ENCODE results near the gene CRELD1. TPM values are rescaled to one million over a fixed set of nuclear protein-coding genes. Genes with fewer than 3 reads are reported as not detected.

CRELD1 gene
- total and polyA plus RNA-seq, 10 of the 15 experiments (the other 5 are each of a cell fraction or from before 2014, with no cell fraction given): 1.3 to 15.9 (median 8.8) TPM

DNA sequence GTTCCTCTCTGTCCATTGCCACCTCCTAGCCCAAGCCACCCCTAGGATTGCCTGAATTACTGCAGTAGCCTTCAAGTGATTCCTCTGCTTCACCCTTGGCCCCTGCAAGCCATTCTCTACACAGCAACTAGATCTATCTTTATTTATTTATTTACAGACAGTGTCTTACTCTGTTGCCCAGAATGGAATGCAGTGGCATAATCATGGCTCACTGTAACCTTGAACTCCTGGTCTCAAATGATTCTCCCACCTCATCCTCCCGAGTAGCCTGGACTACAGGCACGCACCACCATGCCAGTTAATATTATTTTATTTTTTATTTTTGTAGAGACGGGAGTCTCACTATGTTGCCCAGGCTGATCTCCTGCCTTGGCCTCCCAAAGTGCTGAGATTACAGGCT lies 45.1 kb upstream of the CRELD1 start (continued):
- no peak for TF ChIP-seq FOS (IDR thresholded peaks at IDR 0.05; ENCODE audit: borderline replicate concordance, extremely low read depth, insufficient read length)

DNA sequence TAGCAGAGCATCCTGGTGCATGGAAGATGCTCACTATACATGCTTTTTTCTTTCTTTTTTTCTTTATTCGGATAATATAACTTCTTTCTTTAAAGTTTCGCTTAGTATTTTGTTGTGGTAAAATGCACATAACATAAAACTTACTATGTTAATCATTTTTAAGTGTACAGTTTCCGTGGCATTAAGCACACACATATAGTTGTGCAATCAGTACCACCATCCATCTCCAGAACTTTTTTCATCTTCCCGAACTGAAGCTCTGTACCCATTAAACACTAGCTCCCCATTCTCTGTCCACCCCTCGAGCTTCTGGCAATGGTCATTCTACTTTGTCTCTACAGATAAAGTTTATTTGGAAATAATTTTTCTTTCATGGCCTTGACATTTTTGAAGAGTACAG lies 44.2 kb upstream of the CRELD1 start:
- no peaks in the 10 kb centered on the region for H4K20me1 ChIP-seq (ENCODE audit: control insufficient read depth, insufficient read depth)
- WGBS (ENCODE audit: insufficient coverage, insufficient replicate concordance, low lambda C conversion rate, missing lambda C conversion rate): 68% methylated on average over 5 of the region's 5 CpGs
- SMC1A ChIA-PET (ENCODE audit: uncharacterized antibody, unreplicated experiment): interaction anchor here (0.6 to 1.7 kb wide), 5 partner anchors 13 to 799 kb away, joined by 3 to 7 read pairs (median 4); partner anchors contain the start of genes CRELD1 and IL17RE
- RAD21 ChIA-PET (ENCODE audit: unreplicated experiment): interaction anchor here (0.9 to 1.3 kb wide), 2 partner anchors 9 to 22 kb away, joined by 4 to 5 read pairs; partner anchors contain the start of gene CIDEC
- ATAC-seq (no peak), FAIRE-seq (no peak), DNase-seq (ENCODE audit: low read depth, low spot score) (no peak)
- CTCF ChIA-PET: interaction anchor here (1.1 to 3.1 kb wide), 2 partner anchors 27 to 42 kb away, joined by 3 to 28 read pairs; partner anchors contain the start of genes CRELD1 and IL17RC
- H3K4me2 ChIP-seq (ENCODE audit: control insufficient read depth, insufficient read depth): no peak overlapping the region
- peaks cover 34% of the 10 kb centered on the region for H3K79me2 ChIP-seq (ENCODE audit: control insufficient read depth, insufficient read depth, low read length)
- TF ChIP-seq, protein P1, sequence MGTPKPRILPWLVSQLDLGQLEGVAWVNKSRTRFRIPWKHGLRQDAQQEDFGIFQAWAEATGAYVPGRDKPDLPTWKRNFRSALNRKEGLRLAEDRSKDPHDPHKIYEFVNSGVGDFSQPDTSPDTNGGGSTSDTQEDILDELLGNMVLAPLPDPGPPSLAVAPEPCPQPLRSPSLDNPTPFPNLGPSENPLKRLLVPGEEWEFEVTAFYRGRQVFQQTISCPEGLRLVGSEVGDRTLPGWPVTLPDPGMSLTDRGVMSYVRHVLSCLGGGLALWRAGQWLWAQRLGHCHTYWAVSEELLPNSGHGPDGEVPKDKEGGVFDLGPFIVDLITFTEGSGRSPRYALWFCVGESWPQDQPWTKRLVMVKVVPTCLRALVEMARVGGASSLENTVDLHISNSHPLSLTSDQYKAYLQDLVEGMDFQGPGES (IDR thresholded peaks at IDR 0.05): no peak
- no peak for TF ChIP-seq IKZF1 (conservative IDR thresholded peaks at IDR 0.05)
- TF ChIP-seq IKZF2 (IDR thresholded peaks at IDR 0.05): no peak
- no peak for TF ChIP-seq POLR2AphosphoS2 (IDR thresholded peaks at IDR 0.05; ENCODE audit: low read depth, low read length)
- TF ChIP-seq, protein P2, sequence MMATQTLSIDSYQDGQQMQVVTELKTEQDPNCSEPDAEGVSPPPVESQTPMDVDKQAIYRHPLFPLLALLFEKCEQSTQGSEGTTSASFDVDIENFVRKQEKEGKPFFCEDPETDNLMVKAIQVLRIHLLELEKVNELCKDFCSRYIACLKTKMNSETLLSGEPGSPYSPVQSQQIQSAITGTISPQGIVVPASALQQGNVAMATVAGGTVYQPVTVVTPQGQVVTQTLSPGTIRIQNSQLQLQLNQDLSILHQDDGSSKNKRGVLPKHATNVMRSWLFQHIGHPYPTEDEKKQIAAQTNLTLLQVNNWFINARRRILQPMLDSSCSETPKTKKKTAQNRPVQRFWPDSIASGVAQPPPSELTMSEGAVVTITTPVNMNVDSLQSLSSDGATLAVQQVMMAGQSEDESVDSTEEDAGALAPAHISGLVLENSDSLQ (IDR thresholded peaks at IDR 0.05): no peak
- TF ChIP-seq SREBF2 (IDR thresholded peaks at IDR 0.05; ENCODE audit: low read length): no peak
- no peak for TF ChIP-seq CHD4 (IDR thresholded peaks at IDR 0.05)
- no peak for TF ChIP-seq HDGF (IDR thresholded peaks at IDR 0.05)
- TF ChIP-seq FOXM1 (IDR thresholded peaks at IDR 0.05; ENCODE audit: low read depth, low read length): no peak
- no peak for TF ChIP-seq POU2F2 (IDR thresholded peaks at IDR 0.05; ENCODE audit: borderline replicate concordance, low read depth, low read length)
- TF ChIP-seq CHD2 (IDR thresholded peaks at IDR 0.05; ENCODE audit: borderline replicate concordance, low read depth, low read length): no peak
- TF ChIP-seq EP300 (IDR thresholded peaks at IDR 0.05; ENCODE audit: borderline replicate concordance in 1 of 2, control insufficient read depth in 1 of 2, low read depth in 2 of 2, low read length in 2 of 2): no peak
- no peak for TF ChIP-seq WRNIP1 (IDR thresholded peaks at IDR 0.05; ENCODE audit: borderline replicate concordance, low read depth, low read length)
- no peak for TF ChIP-seq JUND (IDR thresholded peaks at IDR 0.05; ENCODE audit: low read depth, low read length)
- no peak for TF ChIP-seq EGR1 (IDR thresholded peaks at IDR 0.05; ENCODE audit: borderline replicate concordance in 1 of 2, low read depth in 2 of 2, low read length in 2 of 2)
- POLR2A ChIA-PET: interaction anchor here (0.6 to 3.4 kb wide), 3 partner anchors 10 to 58 kb away, joined by 3 to 35 read pairs (median 4); partner anchors contain the start of gene CIDEC
- no peak overlapping the region for H3K27ac ChIP-seq (ENCODE audit: control insufficient read depth, insufficient read depth)
- intact Hi-C loops (cut with micrococcal nuclease; ENCODE audit: unreplicated experiment) (no loop called here), in situ Hi-C loops (cut with MboI) (no loop called here)
- no peak overlapping the region for H3K4me3 ChIP-seq
- H3K9ac ChIP-seq (ENCODE audit: control insufficient read depth, insufficient read depth, low read length): no peak overlapping the region
- no peak overlapping the region for H2AFZ ChIP-seq (ENCODE audit: control insufficient read depth, low read depth, low read length)
- no peaks in the 10 kb centered on the region for H3K4me1 ChIP-seq (ENCODE audit: control insufficient read depth, insufficient read depth, low read length)
- H3K9me3 ChIP-seq (replicated peaks; ENCODE audit: control insufficient read depth, insufficient read depth, low read length): no peaks in the 10 kb centered on the region; the same call in 2 of the 3 replicates
- H3K27me3 ChIP-seq (replicated peaks in 1 of 2; ENCODE audit: control insufficient read depth in 2 of 2, insufficient read depth in 2 of 2, low read length in 1 of 2): no peaks in the 10 kb centered on the region
- peaks cover 2 to 12% of the 10 kb centered on the region in 2 experiments for H3K36me3 ChIP-seq (ENCODE audit: control insufficient read depth in 2 of 2, insufficient read depth in 2 of 2, low read length in 1 of 2)
- no TSS peak for BruUV-seq (replicated peaks)
